HG03439 (cell line): ENCODE measurements around the gene LENG1.
"Not testable (repeated sequence)": the region's sequence is repeated elsewhere in the genome, so short reads cannot be mapped to it uniquely, and the experiment has no call there.

Source experiments
- ATAC-seq: cut with Tn5 transposase; IDR thresholded peaks from one replicate; pipeline ENCODE4 v1.9.1; 2021; ENCODE audit warnings: mild to moderate bottlenecking, moderate library complexity; ENCODE audit not compliant: unreplicated experiment

Gene LENG1

GRCh38 chr19:54189735-54190502, 30.4 kb upstream of the LENG1 start:
- peak; percentile 52 for ATAC-seq

- ATAC-seq, result peak; percentile 15
Measured at GRCh38 chr19:54189145-54189734, 29.7 kb upstream of the LENG1 start, which contains the start of gene MBOAT7. Gene MBOAT7, minus strand, starts transcription at chr19:54189580. Its CDS starts 1,072 bp downstream, at chr19:54188508.

GRCh38 chr19:54188215-54188871, 28.8 kb upstream of the LENG1 start:
- ATAC-seq, result no peak

- no peak for ATAC-seq
Measured at GRCh38 chr19:54186934-54187381, 27.4 kb upstream of the LENG1 start.

GRCh38 chr19:54186351-54186750, 26.8 kb upstream of the LENG1 start:
- ATAC-seq, result no peak

- no peak for ATAC-seq
Measured at GRCh38 chr19:54183431-54183830, 23.9 kb upstream of the LENG1 start.

GRCh38 chr19:54181894-54182293, 22.4 kb upstream of the LENG1 start:
- ATAC-seq, result not testable (repeated sequence)

- no peak for ATAC-seq
Measured at GRCh38 chr19:54180691-54181091, 21.2 kb upstream of the LENG1 start.

- no peak for ATAC-seq
Measured at GRCh38 chr19:54179921-54180461, 20.5 kb upstream of the LENG1 start.

- ATAC-seq, result no peak
Measured at GRCh38 chr19:54179262-54179852, 19.8 kb upstream of the LENG1 start.

- no peak for ATAC-seq
Measured at GRCh38 chr19:54178581-54179261, 19.2 kb upstream of the LENG1 start.

GRCh38 chr19:54173951-54174834, 14.7 kb upstream of the LENG1 start:
- no peak for ATAC-seq

GRCh38 chr19:54173359-54173699, 13.8 kb upstream of the LENG1 start:
- no peak for ATAC-seq

- no peak for ATAC-seq
Measured at GRCh38 chr19:54172471-54173358, 13.2 kb upstream of the LENG1 start, which contains the start of gene TMC4. Gene TMC4, minus strand, starts transcription at chr19:54173160. Its CDS starts 43 bp downstream, at chr19:54173117.

- ATAC-seq, result not testable (repeated sequence)
Measured at GRCh38 chr19:54171736-54172431, 12.4 kb upstream of the LENG1 start.

GRCh38 chr19:54169149-54169740, 9.7 kb upstream of the LENG1 start:
- ATAC-seq, result no peak

GRCh38 chr19:54168174-54168917, 8.8 kb upstream of the LENG1 start:
- ATAC-seq, result no peak
